Measurements from ENCODE around the gene SUCLG2.
A peak's percentile ranks its signal among the peaks of the same experiment; 100 is the strongest.

SUCLG2 gene

DNA sequence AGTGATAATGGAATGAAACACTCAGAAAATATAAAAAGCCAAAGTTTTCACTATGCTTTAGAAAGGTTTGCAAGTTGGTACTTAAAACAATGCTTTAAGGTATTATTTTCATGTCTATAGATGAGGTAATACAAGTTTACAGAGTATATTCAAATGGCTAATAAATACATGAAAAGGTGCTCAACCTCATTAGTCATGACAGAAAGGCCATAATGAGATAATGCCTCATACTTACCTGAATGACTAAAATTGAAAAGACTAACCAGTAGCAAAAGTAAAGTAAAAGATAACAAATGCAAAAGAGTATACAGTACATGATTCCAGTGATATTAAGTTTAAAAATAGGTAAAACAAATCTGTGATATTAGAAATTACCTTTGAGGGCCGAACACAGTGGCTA, 163.8 kb downstream of the SUCLG2 start:
- H3K4me1 Mint-ChIP-seq (ENCODE audit: low read depth in 2 of 2) = peaks cover 2 to 3% of the 10 kb centered on the region in 2 donors
- H3K36me3 Mint-ChIP-seq (ENCODE audit: insufficient read depth) = peaks cover 24% of the 10 kb centered on the region
- peak overlapping the region in 1 of 2 donors; percentile 41 for H3K27ac Mint-ChIP-seq
- H3K9me3 Mint-ChIP-seq = no peaks in the 10 kb centered on the region
- H3K27me3 Mint-ChIP-seq = no peaks in the 10 kb centered on the region
- H3K4me3 Mint-ChIP-seq = no peak overlapping the region
- ATAC-seq (replicated peaks) (no peak), DNase-seq (no peak)

DNA sequence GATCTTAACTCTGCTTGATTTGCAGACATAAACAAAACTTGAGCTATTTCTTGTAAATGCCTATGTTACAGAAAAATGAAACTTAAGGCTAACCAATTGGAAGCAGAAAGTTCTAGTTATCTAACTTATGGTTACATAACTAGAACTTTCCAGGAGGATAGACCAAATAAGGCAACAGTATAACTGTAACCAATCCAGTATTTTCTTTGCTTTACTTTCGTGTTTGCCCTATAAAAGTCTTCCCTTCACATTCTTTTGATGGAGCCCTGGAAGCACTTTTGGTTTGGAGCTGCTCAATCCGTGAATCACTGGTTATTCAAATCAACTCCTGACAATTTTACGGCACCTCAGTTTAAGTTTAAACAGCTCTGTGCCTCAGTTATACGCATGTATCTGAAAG, 164.6 kb downstream of the SUCLG2 start:
- H3K27ac Mint-ChIP-seq = no peak overlapping the region
- H3K4me1 Mint-ChIP-seq (ENCODE audit: low read depth in 2 of 2) = peaks cover 2 to 3% of the 10 kb centered on the region in 2 donors
- H3K4me3 Mint-ChIP-seq = no peak overlapping the region
- ATAC-seq (replicated peaks) (no peak), DNase-seq (no peak)
- H3K9me3 Mint-ChIP-seq = no peaks in the 10 kb centered on the region
- peaks cover 16% of the 10 kb centered on the region for H3K36me3 Mint-ChIP-seq (ENCODE audit: insufficient read depth)
- no peaks in the 10 kb centered on the region for H3K27me3 Mint-ChIP-seq

- DNase-seq (no peak), ATAC-seq (replicated peaks) (no peak)
- Mint-ChIP-seq H3K4me3 (no peak overlapping the region), H3K27ac (no peak overlapping the region), H3K4me1 (ENCODE audit: low read depth in 2 of 2) (peaks cover 5 to 16% of the 10 kb centered on the region in 2 donors), H3K9me3 (no peaks in the 10 kb centered on the region), H3K36me3 (ENCODE audit: insufficient read depth) (peaks cover 9% of the 10 kb centered on the region), H3K27me3 (no peaks in the 10 kb centered on the region)
These were observed 166.8 kb downstream of the SUCLG2 start for GRCh38 chr3:67487564-67488114.

GRCh38 chr3:67486883-67487282, 167.5 kb downstream of the SUCLG2 start:
- peaks cover 7% of the 10 kb centered on the region for H3K36me3 Mint-ChIP-seq (ENCODE audit: insufficient read depth)

GRCh38 chr3:67484085-67484484, 170.3 kb downstream of the SUCLG2 start:
- H3K36me3 Mint-ChIP-seq (ENCODE audit: insufficient read depth) = peaks cover 5% of the 10 kb centered on the region
- no peaks in the 10 kb centered on the region for H3K27me3 Mint-ChIP-seq

More at GRCh38 chr3:67486883-67487282, 167.5 kb downstream of the SUCLG2 start:
- ATAC-seq (replicated peaks) (no peak), DNase-seq (no peak)
- no peaks in the 10 kb centered on the region for H3K27me3 Mint-ChIP-seq
- no peak overlapping the region for H3K27ac Mint-ChIP-seq
- peaks cover 5 to 19% of the 10 kb centered on the region in 2 donors for H3K4me1 Mint-ChIP-seq (ENCODE audit: low read depth in 2 of 2)
- H3K4me3 Mint-ChIP-seq = no peak overlapping the region
- H3K9me3 Mint-ChIP-seq = no peaks in the 10 kb centered on the region

GRCh38 chr3:67481126-67481525, 173.3 kb downstream of the SUCLG2 start:
- no peaks in the 10 kb centered on the region for H3K27me3 Mint-ChIP-seq
- H3K4me3 Mint-ChIP-seq = no peak overlapping the region
- no peak for ATAC-seq (replicated peaks)
- DNase-seq = no peak
- no peaks in the 10 kb centered on the region for H3K9me3 Mint-ChIP-seq
- no peak overlapping the region for H3K27ac Mint-ChIP-seq
- peaks cover 10% of the 10 kb centered on the region for H3K36me3 Mint-ChIP-seq (ENCODE audit: insufficient read depth)
- H3K4me1 Mint-ChIP-seq (ENCODE audit: low read depth in 2 of 2) = peaks cover 6 to 34% of the 10 kb centered on the region in 2 donors

More at GRCh38 chr3:67484085-67484484, 170.3 kb downstream of the SUCLG2 start:
- Mint-ChIP-seq H3K27ac (no peak overlapping the region), H3K4me1 (ENCODE audit: low read depth in 2 of 2) (peaks cover 6 to 28% of the 10 kb centered on the region in 2 donors), H3K9me3 (no peaks in the 10 kb centered on the region), H3K4me3 (no peak overlapping the region)
- no peak for DNase-seq
- no peak for ATAC-seq (replicated peaks)

- peaks cover 3 to 30% of the 10 kb centered on the region in 2 donors for H3K4me1 Mint-ChIP-seq (ENCODE audit: low read depth in 2 of 2)
- peaks cover 8% of the 10 kb centered on the region for H3K36me3 Mint-ChIP-seq (ENCODE audit: insufficient read depth)
- no peak overlapping the region for H3K4me3 Mint-ChIP-seq
- DNase-seq (no peak), ATAC-seq (replicated peaks) (no peak)
- no peaks in the 10 kb centered on the region for H3K9me3 Mint-ChIP-seq
- no peak overlapping the region for H3K27ac Mint-ChIP-seq
- H3K27me3 Mint-ChIP-seq = no peaks in the 10 kb centered on the region
These were observed 176.0 kb downstream of the SUCLG2 start for GRCh38 chr3:67478423-67478822.

- Mint-ChIP-seq H3K4me3 (no peak overlapping the region), H3K4me1 (ENCODE audit: low read depth in 2 of 2) (peaks cover 1 to 13% of the 10 kb centered on the region in 2 donors), H3K9me3 (no peaks in the 10 kb centered on the region), H3K36me3 (ENCODE audit: insufficient read depth) (peaks cover 9% of the 10 kb centered on the region), H3K27ac (no peak overlapping the region), H3K27me3 (no peaks in the 10 kb centered on the region)
- DNase-seq (no peak), ATAC-seq (replicated peaks) (no peak)
These were observed 180.1 kb downstream of the SUCLG2 start for GRCh38 chr3:67474311-67474710.

GRCh38 chr3:67472674-67473201, 181.7 kb downstream of the SUCLG2 start:
- Mint-ChIP-seq H3K9me3 (no peaks in the 10 kb centered on the region), H3K36me3 (ENCODE audit: insufficient read depth) (peaks cover 9% of the 10 kb centered on the region), H3K27ac (peak overlapping the region in 1 of 2 donors; percentile 78), H3K4me1 (ENCODE audit: low read depth in 2 of 2) (peaks cover 8 to 14% of the 10 kb centered on the region in 2 donors), H3K27me3 (no peaks in the 10 kb centered on the region), H3K4me3 (no peak overlapping the region)
- ATAC-seq (replicated peaks) (no peak), DNase-seq (no peak)

DNA sequence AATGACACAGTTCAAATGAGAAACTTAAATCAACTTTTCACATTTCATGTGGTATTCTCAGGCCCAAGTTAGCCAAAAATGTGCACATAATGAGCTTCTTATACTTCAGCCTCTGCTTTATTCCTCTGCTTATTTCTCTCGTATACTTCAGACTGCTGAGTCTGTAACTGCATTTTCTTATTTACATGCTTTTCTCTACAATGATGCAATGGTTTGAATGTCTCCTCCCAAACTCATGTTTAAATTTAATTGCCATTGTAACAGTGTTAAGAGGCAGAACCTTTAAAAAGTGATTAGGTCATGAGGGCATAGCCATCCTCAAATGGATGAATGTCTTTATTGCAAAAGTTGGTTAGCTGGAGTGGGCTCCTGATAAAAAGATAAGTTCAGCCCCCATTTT, 184.2 kb downstream of the SUCLG2 start:
- H3K27ac Mint-ChIP-seq = no peak overlapping the region
- H3K9me3 Mint-ChIP-seq = no peaks in the 10 kb centered on the region
- peaks cover 4% of the 10 kb centered on the region for H3K36me3 Mint-ChIP-seq (ENCODE audit: insufficient read depth)
- no peak overlapping the region for H3K4me3 Mint-ChIP-seq
- ATAC-seq (replicated peaks) (no peak), DNase-seq (no peak)
- peaks cover 9 to 10% of the 10 kb centered on the region in 2 donors for H3K4me1 Mint-ChIP-seq (ENCODE audit: low read depth in 2 of 2)
- no peaks in the 10 kb centered on the region for H3K27me3 Mint-ChIP-seq

GRCh38 chr3:67468511-67468910, 185.9 kb downstream of the SUCLG2 start:
- DNase-seq (no peak), ATAC-seq (replicated peaks) (no peak)
- Mint-ChIP-seq H3K9me3 (no peaks in the 10 kb centered on the region), H3K27ac (no peak overlapping the region), H3K36me3 (ENCODE audit: insufficient read depth) (peaks cover 2% of the 10 kb centered on the region), H3K27me3 (no peaks in the 10 kb centered on the region), H3K4me3 (no peak overlapping the region), H3K4me1 (ENCODE audit: low read depth in 2 of 2) (peaks cover 10 to 15% of the 10 kb centered on the region in 2 donors)

- DNase-seq (no peak), ATAC-seq (replicated peaks) (no peak)
- no peak overlapping the region for H3K4me3 Mint-ChIP-seq
- H3K36me3 Mint-ChIP-seq (ENCODE audit: insufficient read depth) = no peaks in the 10 kb centered on the region
- H3K27ac Mint-ChIP-seq = no peak overlapping the region
- no peaks in the 10 kb centered on the region for H3K27me3 Mint-ChIP-seq
- H3K4me1 Mint-ChIP-seq (ENCODE audit: low read depth in 2 of 2) = peaks cover 10 to 15% of the 10 kb centered on the region in 2 donors
- no peaks in the 10 kb centered on the region for H3K9me3 Mint-ChIP-seq
These were observed 190.8 kb downstream of the SUCLG2 start for GRCh38 chr3:67463656-67464055.

DNA sequence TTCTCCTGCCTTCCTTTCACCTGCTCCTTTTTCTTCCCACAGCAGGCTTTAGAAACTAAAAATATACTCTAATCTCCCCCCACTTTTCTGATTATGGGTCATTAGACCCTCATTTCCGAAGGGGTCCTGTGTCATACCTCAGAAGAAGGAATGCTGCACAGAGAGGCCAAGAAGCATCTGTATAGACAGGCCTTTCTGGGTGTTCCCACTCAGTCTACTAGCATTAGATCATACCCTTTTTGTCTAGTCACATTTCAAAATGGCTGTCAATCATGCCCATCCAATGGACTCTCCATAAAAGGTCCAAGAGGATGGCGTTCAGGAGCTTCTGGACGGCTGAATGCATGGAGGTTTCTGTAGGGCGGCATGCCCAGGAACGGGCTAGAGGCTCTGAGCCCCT, 192.2 kb downstream of the SUCLG2 start:
- no peak for ATAC-seq (replicated peaks)
- Mint-ChIP-seq H3K4me3 (no peak overlapping the region), H3K4me1 (ENCODE audit: low read depth in 2 of 2) (peaks cover 7 to 15% of the 10 kb centered on the region in 2 donors), H3K27me3 (no peaks in the 10 kb centered on the region), H3K36me3 (ENCODE audit: insufficient read depth) (no peaks in the 10 kb centered on the region), H3K9me3 (no peaks in the 10 kb centered on the region), H3K27ac (peak overlapping the region in 1 of 2 donors; percentile 2)
- no peak for DNase-seq

- Mint-ChIP-seq H3K4me1 (ENCODE audit: low read depth in 2 of 2) (peaks cover 7 to 15% of the 10 kb centered on the region in 2 donors), H3K4me3 (no peak overlapping the region), H3K36me3 (ENCODE audit: insufficient read depth) (no peaks in the 10 kb centered on the region), H3K9me3 (no peaks in the 10 kb centered on the region), H3K27me3 (no peaks in the 10 kb centered on the region), H3K27ac (peak overlapping the region in 1 of 2 donors; percentile 2)
- ATAC-seq (replicated peaks) = no peak
- DNase-seq = no peak
These were observed 192.7 kb downstream of the SUCLG2 start for GRCh38 chr3:67461667-67462142.

Measured in effector memory CD8-positive, alpha-beta T cell (primary cell).